ENCODE data around the gene CERS1.

CERS1 gene

GRCh38 chr19:18833849-18834643 lies 61.9 kb downstream of the CERS1 start:
- Mint-ChIP-seq H3K9me3 (no peaks in the 10 kb centered on the region), H3K36me3 (ENCODE audit: insufficient read depth) (peaks cover 54% of the 10 kb centered on the region), H3K27me3 (no peaks in the 10 kb centered on the region), H3K4me1 (ENCODE audit: low read depth in 2 of 2) (peaks cover 54 to 60% of the 10 kb centered on the region in 2 donors), H3K4me3 (peak overlapping the region; percentile 87 to 94), H3K27ac (peak overlapping the region; percentile 88 to 96)
- ATAC-seq (replicated peaks), result no peak
- DNase-seq, result no peak

DNA sequence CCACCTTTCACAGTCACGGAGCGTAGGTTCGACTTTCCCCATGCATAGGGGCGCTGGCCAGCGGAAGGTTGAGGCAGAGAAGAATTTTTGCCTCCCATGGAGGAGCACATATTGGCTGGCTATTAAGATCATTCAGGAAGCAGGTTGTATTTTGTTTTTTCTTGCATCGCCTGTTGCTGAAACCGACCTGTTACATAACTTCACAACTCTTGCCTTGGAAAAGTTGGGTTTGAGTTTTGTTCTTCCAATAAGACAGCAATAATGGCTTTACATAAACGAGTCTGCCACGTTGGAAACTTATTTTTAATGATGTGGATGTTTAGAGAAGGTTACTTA lies 62.8 kb downstream of the CERS1 start:
- H3K27me3 Mint-ChIP-seq, result no peaks in the 10 kb centered on the region
- no peak for ATAC-seq (replicated peaks)
- H3K9me3 Mint-ChIP-seq, result no peaks in the 10 kb centered on the region
- peaks cover 51 to 52% of the 10 kb centered on the region in 2 donors for H3K4me1 Mint-ChIP-seq (ENCODE audit: low read depth in 2 of 2)
- H3K4me3 Mint-ChIP-seq, result peak overlapping the region; percentile 87 to 94
- DNase-seq, result no peak
- peaks cover 46% of the 10 kb centered on the region for H3K36me3 Mint-ChIP-seq (ENCODE audit: insufficient read depth)
- peak overlapping the region; percentile 88 to 96 for H3K27ac Mint-ChIP-seq

DNA sequence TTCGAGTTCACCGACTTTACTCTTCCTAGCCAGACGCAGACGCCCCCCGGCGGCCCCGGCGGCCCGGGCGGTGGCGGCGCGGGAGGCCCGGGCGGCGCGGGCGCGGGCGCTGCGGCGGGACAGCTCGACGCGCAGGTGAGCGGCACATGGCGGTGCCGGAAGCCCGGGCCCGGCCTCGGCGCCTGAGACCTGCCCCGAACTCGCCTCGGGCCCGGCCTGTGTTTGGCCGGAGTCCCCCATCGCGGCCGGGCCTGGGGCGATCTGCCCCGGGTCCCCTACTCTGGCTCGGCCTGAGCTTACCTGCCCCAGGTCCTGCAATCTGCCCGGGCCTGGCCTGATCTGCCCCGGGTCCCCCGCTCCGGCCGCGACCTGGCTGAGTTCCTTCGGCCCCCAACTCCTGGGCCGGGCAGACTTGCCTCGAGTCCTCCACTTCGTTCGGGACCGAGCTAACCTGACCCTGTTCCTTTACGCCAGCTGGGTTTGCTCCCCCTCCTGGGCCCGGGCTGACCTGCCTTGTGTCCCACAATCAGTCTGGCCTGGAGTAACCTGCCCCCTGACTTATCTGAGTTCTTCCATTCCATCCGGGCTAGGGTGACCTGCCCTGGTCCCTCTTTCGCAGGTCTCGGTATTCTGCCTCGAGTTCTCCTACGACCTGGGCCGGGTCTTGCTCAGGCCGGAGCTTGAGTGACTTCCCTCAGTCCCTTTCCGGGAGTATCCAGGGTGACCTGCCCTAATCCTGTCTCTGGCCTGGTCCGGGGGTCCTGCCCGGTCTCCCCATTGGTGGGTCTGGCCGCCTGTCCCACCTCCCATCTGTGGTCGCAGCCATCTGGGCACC lies 63.4 kb downstream of the CERS1 start:
- DNase-seq (no peak), ATAC-seq (replicated peaks) (peak; percentile 53)
- peaks cover 41% of the 10 kb centered on the region for H3K36me3 Mint-ChIP-seq (ENCODE audit: insufficient read depth)
- peaks cover 45 to 46% of the 10 kb centered on the region in 2 donors for H3K4me1 Mint-ChIP-seq (ENCODE audit: low read depth in 2 of 2)
- H3K27me3 Mint-ChIP-seq, result peaks cover 0 to 5% of the 10 kb centered on the region in 2 donors
- H3K9me3 Mint-ChIP-seq, result no peaks in the 10 kb centered on the region
- peak overlapping the region; percentile 87 to 94 for H3K4me3 Mint-ChIP-seq
- peak overlapping the region; percentile 88 to 96 for H3K27ac Mint-ChIP-seq

- Mint-ChIP-seq H3K27me3 (peaks cover 0 to 11% of the 10 kb centered on the region in 2 donors), H3K9me3 (no peaks in the 10 kb centered on the region), H3K4me3 (peak within 1 kb of the TSS; percentile 87 to 94), H3K36me3 (ENCODE audit: insufficient read depth) (peaks cover 35% of the 10 kb centered on the region), H3K4me1 (ENCODE audit: low read depth in 2 of 2) (peaks cover 39% of the 10 kb centered on the region in 2 donors), H3K27ac (peak within 1 kb of the TSS; percentile 88 to 96)
- ATAC-seq (replicated peaks), result peak; percentile 86
- peak; percentile 92 to 96 (median 96) for DNase-seq
Measured at GRCh38 chr19:18831524-18832305, 64.2 kb downstream of the CERS1 start, which contains the start of gene UPF1. TSS of gene UPF1 (plus strand) at chr19:18831959. CDS start at chr19:18832210, 251 bp downstream.

- H3K36me3 Mint-ChIP-seq (ENCODE audit: insufficient read depth), result peaks cover 23% of the 10 kb centered on the region
Measured at GRCh38 chr19:18830488-18830887, 65.5 kb downstream of the CERS1 start.

DNA sequence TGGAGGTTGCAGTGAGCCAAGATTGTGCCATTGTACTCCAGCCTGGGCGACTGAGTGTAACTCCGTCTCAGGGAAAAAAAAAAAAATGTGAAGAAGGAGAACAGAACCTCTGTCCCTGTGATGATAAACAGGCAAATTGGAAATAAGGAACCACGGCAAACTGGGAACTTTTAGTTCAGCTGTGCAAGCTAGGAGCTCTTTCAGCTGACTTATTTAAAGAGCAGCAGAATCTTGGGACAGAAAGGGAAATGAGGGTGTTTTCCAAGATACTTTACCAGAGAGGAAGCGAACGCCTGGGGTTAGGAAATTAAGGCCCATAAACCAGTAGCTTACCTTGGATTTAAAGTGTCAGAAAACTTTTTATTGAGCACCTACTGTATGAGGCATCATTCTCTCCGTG lies 67.2 kb downstream of the CERS1 start:
- H3K4me1 Mint-ChIP-seq (ENCODE audit: low read depth in 2 of 2), result peaks cover 12 to 13% of the 10 kb centered on the region in 2 donors
- H3K27ac Mint-ChIP-seq, result no peak overlapping the region
- peaks cover 15% of the 10 kb centered on the region for H3K36me3 Mint-ChIP-seq (ENCODE audit: insufficient read depth)
- H3K9me3 Mint-ChIP-seq, result no peaks in the 10 kb centered on the region
- no peak overlapping the region for H3K4me3 Mint-ChIP-seq
- peaks cover 0 to 11% of the 10 kb centered on the region in 2 donors for H3K27me3 Mint-ChIP-seq
- DNase-seq (no peak), ATAC-seq (replicated peaks) (no peak)

More at GRCh38 chr19:18830488-18830887, 65.5 kb downstream of the CERS1 start:
- H3K4me1 Mint-ChIP-seq (ENCODE audit: low read depth in 2 of 2), result peaks cover 29% of the 10 kb centered on the region in 2 donors
- no peaks in the 10 kb centered on the region for H3K9me3 Mint-ChIP-seq
- H3K27me3 Mint-ChIP-seq, result peaks cover 0 to 11% of the 10 kb centered on the region in 2 donors
- no peak for ATAC-seq (replicated peaks)
- peak overlapping the region in 1 of 2 donors; percentile 94 for H3K4me3 Mint-ChIP-seq
- no peak overlapping the region for H3K27ac Mint-ChIP-seq
- DNase-seq, result no peak

All from effector memory CD8-positive, alpha-beta T cell (primary cell).